Liver (tissue), 3 donors: ENCODE results near the gene HPCAL4.

ENCODE experiments used
- CTCF ChIP-seq: fragments of 150-350 bp; IDR thresholded peaks from 2 replicates; pipeline ENCODE4 v1.5.1; 2017; ENCODE audit warnings: improper control_type of control experiment, low read depth, low read length; ENCODE audit not compliant: missing input control
- JUND ChIP-seq, 2 donors: IDR thresholded peaks; 2 replicates each; pipeline ENCODE4 v1.6.1; 2016; ENCODE audit warnings: antibody characterized with exemption in 2 of 2
- donor health status: healthy.
- donor health status: healthy.

GRCh38 chr1:39722495-39722894 is 31.3 kb upstream of the HPCAL4 start:
- no peak for TF ChIP-seq CTCF
- TF ChIP-seq JUND (IDR thresholded peaks at IDR 0.05), result no peak
